Astrocyte (in vitro differentiated cells and primary cell): ENCODE measurements around the gene ZG16.

Experiments
- CTCF ChIP-seq: IDR thresholded peaks from 2 replicates; pipeline ENCODE4 v1.5.1; 2011; ENCODE audit warnings: low read depth, mild to moderate bottlenecking, inconsistent platforms, low read length, moderate library complexity; ENCODE audit not compliant: insufficient read depth
- EZH2 ChIP-seq: IDR thresholded peaks from 2 replicates; pipeline ENCODE4 v1.6.1; 2012; ENCODE audit warnings: mild to moderate bottlenecking, low read length, inconsistent platforms; ENCODE audit not compliant: insufficient read depth

GRCh38 chr16:29821643-29822115 is 43.6 kb downstream of the ZG16 start:
- TF ChIP-seq CTCF (no peak), EZH2 (no peak)
